Measurements from ENCODE around the gene EHBP1L1. TPM values are rescaled to one million over a fixed set of nuclear protein-coding genes. Genes with fewer than 3 reads are reported as not detected.

EHBP1L1 gene
- total RNA-seq, 1 experiment from 2014 or later: 105 TPM

DNA sequence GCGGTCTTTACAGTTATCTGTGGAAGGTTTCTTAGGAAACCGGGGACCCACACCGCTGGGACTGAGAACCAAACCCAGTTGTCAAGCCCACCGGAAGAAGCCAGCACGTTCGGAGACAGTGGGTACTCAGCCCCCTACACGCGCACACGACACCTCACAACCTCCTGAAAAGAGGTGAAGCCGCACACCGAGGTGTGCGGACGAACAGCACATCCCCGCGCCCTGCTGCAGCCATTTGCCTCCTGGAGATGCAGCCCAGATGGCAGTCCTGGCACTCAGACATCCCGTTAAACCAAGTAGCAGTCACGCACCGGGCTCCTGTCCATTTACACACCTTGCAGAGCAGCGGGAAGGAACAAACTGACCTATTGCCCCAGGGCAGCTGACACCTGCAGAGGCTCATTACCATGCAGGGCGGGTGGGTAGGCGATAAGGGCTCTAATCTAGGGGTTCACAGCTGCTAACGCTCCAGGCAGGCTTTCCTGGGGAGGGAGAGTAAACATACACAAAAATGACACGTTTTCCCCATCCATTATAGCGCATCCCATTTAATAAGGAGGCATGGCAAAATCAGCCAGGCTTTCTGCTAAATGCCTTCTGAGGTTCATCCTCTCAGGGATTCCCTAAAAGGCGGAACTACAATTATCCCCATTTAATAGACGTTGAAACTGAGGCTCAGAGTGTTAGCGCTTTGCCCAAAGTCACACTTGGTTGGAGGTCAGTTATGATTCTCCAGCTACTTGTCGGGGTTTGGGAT lies 864 bp upstream of the EHBP1L1 start:
- no peak for DNase-seq (ENCODE audit: low read depth, low spot score)
- no peaks in the 10 kb centered on the region for H3K9me3 ChIP-seq (ENCODE audit: control insufficient read depth in 1 of 2, insufficient read depth in 1 of 2, low read depth in 1 of 2, low read length in 2 of 2)
- peaks cover 2 to 4% of the 10 kb centered on the region in 2 experiments; a peak in 2 of 4 replicates for H3K36me3 ChIP-seq (ENCODE audit: control insufficient read depth in 1 of 2, insufficient read depth in 2 of 2, low read length in 2 of 2)
- intact Hi-C loops (cut with micrococcal nuclease): loop anchor here (5.0 kb wide), 1 partner anchor 193 kb away; the partner anchor contains the start of gene SLC25A45
- H2AFZ ChIP-seq (ENCODE audit: low read depth, low read length, poor library complexity, severe bottlenecking): no peak overlapping the region
- peak overlapping the region; percentile 78 for H3K4me2 ChIP-seq (ENCODE audit: low read length)
- H3K27me3 ChIP-seq (ENCODE audit: insufficient read depth, low read length): no peaks in the 10 kb centered on the region
- POLR2A ChIA-PET: interaction anchor here (0.6 to 1.5 kb wide), 6 partner anchors 12 to 323 kb away, joined by 3 to 5 read pairs (median 3); partner anchors contain the start of genes PCNX3 and SCYL1
- H3K4me3 ChIP-seq (replicated peaks in 1 of 2; ENCODE audit: low read depth in 1 of 2, low read length in 2 of 2): peak overlapping the region; percentile 74 to 78
- no peaks in the 10 kb centered on the region for H4K20me1 ChIP-seq (ENCODE audit: insufficient read depth)
- peaks cover 47 to 62% of the 10 kb centered on the region in 2 experiments for H3K4me1 ChIP-seq (ENCODE audit: control insufficient read depth in 1 of 2, insufficient read depth in 2 of 2, low read length in 2 of 2)
- CTCF ChIA-PET: interaction anchor here (1.1 to 1.5 kb wide), 3 partner anchors 17 to 40 kb away, joined by 4 to 11 read pairs (median 4); no protein-coding TSS in a partner anchor
- peak overlapping the region; percentile 86 for H3K9ac ChIP-seq (ENCODE audit: low read length)
- RAD21 ChIA-PET (ENCODE audit: low non-redundant PET in 1 of 2, low total read pairs in 2 of 2, uncharacterized antibody in 2 of 2, unreplicated experiment in 2 of 2): interaction anchor here in 1 of 2 experiments (1.0 kb wide), 1 partner anchor 35 kb away, joined by 3 read pairs; no protein-coding TSS in a partner anchor
- TF ChIP-seq ELF1 (IDR thresholded peaks at IDR 0.05; ENCODE audit: borderline replicate concordance, low read depth) (no peak), POLR2AphosphoS5 (IDR thresholded peaks at IDR 0.05; ENCODE audit: low read depth, low read length) (peak; percentile 47)
- no peak for ATAC-seq
- peak overlapping the region; percentile 94 for H3K27ac ChIP-seq (ENCODE audit: low read depth, low read length)
- peaks cover 48% of the 10 kb centered on the region for H3K79me2 ChIP-seq (ENCODE audit: insufficient read depth, low read length)
- no peaks in the 10 kb centered on the region for H3K9me2 ChIP-seq (ENCODE audit: insufficient read depth)
- BruUV-seq (replicated peaks): TSS peak; percentile 85

DNA sequence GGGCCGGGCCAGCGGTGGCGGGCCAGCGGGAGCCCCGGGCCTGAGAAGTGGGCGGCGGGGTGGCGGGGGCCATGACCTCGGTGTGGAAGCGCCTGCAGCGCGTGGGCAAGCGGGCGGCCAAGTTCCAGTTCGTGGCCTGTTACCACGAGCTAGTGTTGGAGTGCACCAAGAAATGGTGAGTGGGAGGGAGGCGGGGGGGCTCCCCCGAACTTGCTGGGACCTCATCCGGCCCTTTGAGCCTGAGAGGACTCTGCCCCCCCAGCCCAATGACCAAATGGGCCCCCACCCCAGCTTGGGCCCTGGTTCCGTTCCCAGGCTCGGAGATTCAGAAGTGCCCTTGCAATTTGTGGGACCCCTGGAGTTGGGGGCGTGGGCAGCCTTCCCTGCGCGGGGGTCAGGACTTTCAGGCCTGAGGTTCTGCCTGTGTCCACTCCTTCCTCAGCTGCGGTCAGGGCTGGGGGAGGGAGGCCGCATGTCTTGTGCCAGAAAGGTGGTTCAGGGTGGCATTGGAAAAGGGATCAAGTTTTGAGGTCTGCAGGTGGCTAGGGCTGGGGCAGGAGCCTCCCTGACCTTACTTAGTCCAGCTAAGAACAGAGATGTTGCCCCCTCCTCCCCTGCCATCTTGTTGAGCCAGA lies 496 bp downstream of the EHBP1L1 start:
- H3K4me3 ChIP-seq (replicated peaks in 1 of 2; ENCODE audit: low read depth in 1 of 2, low read length in 2 of 2): peak overlapping the region; percentile 74 to 78
- CTCF ChIA-PET: interaction anchor here (1.4 to 2.0 kb wide), 3 partner anchors 12 to 36 kb away, joined by 5 to 11 read pairs (median 7); no protein-coding TSS in a partner anchor

More for the DNA sequence above, 496 bp downstream of the EHBP1L1 start:
- DNase-seq (ENCODE audit: low read depth, low spot score) (no peak), ATAC-seq (no peak)
- Histone ChIP-seq H3K36me3 (ENCODE audit: control insufficient read depth in 1 of 2, insufficient read depth in 2 of 2, low read length in 2 of 2) (peaks cover 2 to 4% of the 10 kb centered on the region in 2 experiments; a peak in 2 of 4 replicates), H3K9me2 (ENCODE audit: insufficient read depth) (no peaks in the 10 kb centered on the region), H3K27ac (ENCODE audit: low read depth, low read length) (peak overlapping the region; percentile 97), H3K79me2 (ENCODE audit: insufficient read depth, low read length) (peaks cover 37% of the 10 kb centered on the region), H2AFZ (ENCODE audit: low read depth, low read length, poor library complexity, severe bottlenecking) (no peak overlapping the region), H4K20me1 (ENCODE audit: insufficient read depth) (no peaks in the 10 kb centered on the region), H3K9ac (ENCODE audit: low read length) (peak overlapping the region; percentile 86), H3K9me3 (ENCODE audit: control insufficient read depth in 1 of 2, insufficient read depth in 1 of 2, low read depth in 1 of 2, low read length in 2 of 2) (no peaks in the 10 kb centered on the region), H3K4me1 (ENCODE audit: control insufficient read depth in 1 of 2, insufficient read depth in 2 of 2, low read length in 2 of 2) (peaks cover 43 to 58% of the 10 kb centered on the region in 2 experiments), H3K4me2 (ENCODE audit: low read length) (peak overlapping the region; percentile 78), H3K27me3 (ENCODE audit: insufficient read depth, low read length) (no peaks in the 10 kb centered on the region)
- ChIA-PET RAD21 (ENCODE audit: low non-redundant PET in 1 of 2, low total read pairs in 2 of 2, uncharacterized antibody in 2 of 2, unreplicated experiment in 2 of 2) (no interaction called here), POLR2A (interaction anchor here (1.3 to 1.6 kb wide), 4 partner anchors 36 to 76 kb away, joined by 3 to 5 read pairs (median 4); partner anchors contain the start of gene PCNX3)
- TF ChIP-seq ZFX (IDR thresholded peaks at IDR 0.05) (peak; percentile 43; the same call in 1 of the 2 replicates), SP1 (IDR thresholded peaks at IDR 0.05; ENCODE audit: low read depth) (no peak)
- BruUV-seq (replicated peaks): no TSS peak
- intact Hi-C loops (cut with micrococcal nuclease): loop anchor here (2.0 kb wide), 1 partner anchor 38 kb away; the partner anchor contains the start of genes MAP3K11 and PCNX3
